GM12891 (cell line): ENCODE measurements around the gene APAF1.

ENCODE experiments used
- DNase-seq: peaks from one replicate; pipeline ENCODE4 v3.0.0; 2011; ENCODE audit warnings: low spot score; ENCODE audit not compliant: insufficient read length
- FAIRE-seq: peaks from 2 replicates; lab custom pipeline; 2011; peaks lifted over from hg19 to GRCh38; lab: Jason Lieb, UNC
- PAX5 ChIP-seq: IDR thresholded peaks from 2 replicates; pipeline ENCODE4 v1.6.1; 2011; ENCODE audit warnings: low read length, moderate library complexity, mild to moderate bottlenecking; ENCODE audit not compliant: insufficient read depth, severe bottlenecking
- POLR2A ChIP-seq: IDR thresholded peaks from 2 replicates; pipeline ENCODE4 v1.6.1; 2011; ENCODE audit warnings: low read depth, low read length, control low read depth
- POLR2AphosphoS5 ChIP-seq: IDR thresholded peaks from 2 replicates; pipeline ENCODE4 v1.6.1; 2011; ENCODE audit warnings: low read depth, low read length, control low read depth
- POU2F2 ChIP-seq: IDR thresholded peaks from 2 replicates; pipeline ENCODE4 v1.6.1; 2011; ENCODE audit warnings: low read depth, mild to moderate bottlenecking, control low read depth, low read length, moderate library complexity
- SPI1 ChIP-seq: IDR thresholded peaks from 2 replicates; pipeline ENCODE4 v1.6.1; 2011; ENCODE audit warnings: low read depth, low read length, control low read depth
- TAF1 ChIP-seq: IDR thresholded peaks from 2 replicates; pipeline ENCODE4 v1.6.1; 2011; ENCODE audit warnings: low read depth, low read length, control low read depth

Gene APAF1

DNA sequence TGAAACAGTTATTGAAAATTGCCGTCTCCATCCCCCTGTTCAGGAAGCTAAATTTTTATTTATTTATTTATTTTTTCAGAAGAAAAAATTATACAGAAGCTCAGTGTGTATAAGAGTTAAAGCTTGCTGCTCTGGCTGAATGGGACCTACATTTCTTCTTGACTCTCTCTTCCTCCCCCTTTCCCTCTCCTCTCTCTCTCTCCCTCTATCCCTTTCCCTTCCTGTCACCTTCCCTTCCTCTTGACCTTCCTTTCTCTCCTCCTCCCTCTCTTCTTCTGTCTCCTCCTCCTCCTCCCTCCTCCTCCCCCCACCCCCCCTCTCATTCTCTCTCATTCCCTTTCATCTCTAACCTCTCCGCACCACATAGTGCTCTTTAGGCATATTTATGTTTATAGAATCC lies 39.1 kb downstream of the APAF1 start:
- TF ChIP-seq SPI1 (no peak), POLR2AphosphoS5 (no peak), TAF1 (no peak), POLR2A (no peak), POU2F2 (no peak), PAX5 (no peak)
- no peak for FAIRE-seq

DNA sequence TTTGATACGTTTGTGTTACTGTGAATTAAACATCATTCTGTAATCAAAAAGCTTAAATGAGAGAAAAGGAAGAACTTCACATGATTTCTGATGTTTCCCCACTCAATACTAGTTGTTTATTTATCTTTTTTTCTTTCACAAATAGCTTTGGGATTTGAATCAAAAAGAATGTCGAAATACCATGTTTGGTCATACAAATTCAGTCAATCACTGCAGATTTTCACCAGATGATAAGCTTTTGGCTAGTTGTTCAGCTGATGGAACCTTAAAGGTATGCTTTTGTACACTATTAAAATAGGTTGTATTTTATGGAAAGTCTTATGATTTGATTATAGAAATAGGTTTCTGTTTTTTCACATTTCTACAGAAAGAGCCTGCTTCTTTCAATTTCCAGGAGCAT lies 41.5 kb downstream of the APAF1 start:
- no peak for DNase-seq
- no peak for FAIRE-seq
- TF ChIP-seq PAX5 (no peak), SPI1 (no peak), TAF1 (no peak), POLR2AphosphoS5 (no peak), POLR2A (no peak), POU2F2 (no peak)

More for the DNA sequence above, 39.1 kb downstream of the APAF1 start:
- no peak for DNase-seq

DNA sequence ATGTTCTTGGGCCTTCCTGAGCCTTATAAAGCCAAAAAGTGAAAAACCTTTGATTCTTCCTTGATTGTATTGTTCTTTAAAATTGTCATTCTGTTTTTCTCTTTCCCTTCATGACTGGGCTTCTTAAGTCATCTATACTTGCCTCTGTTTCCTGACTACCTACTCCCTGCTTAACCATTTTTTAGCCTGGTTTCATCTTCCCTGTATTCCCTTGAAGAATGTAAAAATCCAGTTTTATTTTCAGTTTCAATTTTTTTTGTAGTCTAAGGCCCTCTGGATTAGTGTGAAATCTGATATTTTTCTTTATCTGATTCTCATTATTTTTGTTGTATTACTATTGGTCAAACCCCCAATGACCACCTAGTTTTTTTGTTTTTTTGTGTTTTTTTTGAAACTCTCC lies 46.3 kb downstream of the APAF1 start:
- FAIRE-seq = no peak

DNA sequence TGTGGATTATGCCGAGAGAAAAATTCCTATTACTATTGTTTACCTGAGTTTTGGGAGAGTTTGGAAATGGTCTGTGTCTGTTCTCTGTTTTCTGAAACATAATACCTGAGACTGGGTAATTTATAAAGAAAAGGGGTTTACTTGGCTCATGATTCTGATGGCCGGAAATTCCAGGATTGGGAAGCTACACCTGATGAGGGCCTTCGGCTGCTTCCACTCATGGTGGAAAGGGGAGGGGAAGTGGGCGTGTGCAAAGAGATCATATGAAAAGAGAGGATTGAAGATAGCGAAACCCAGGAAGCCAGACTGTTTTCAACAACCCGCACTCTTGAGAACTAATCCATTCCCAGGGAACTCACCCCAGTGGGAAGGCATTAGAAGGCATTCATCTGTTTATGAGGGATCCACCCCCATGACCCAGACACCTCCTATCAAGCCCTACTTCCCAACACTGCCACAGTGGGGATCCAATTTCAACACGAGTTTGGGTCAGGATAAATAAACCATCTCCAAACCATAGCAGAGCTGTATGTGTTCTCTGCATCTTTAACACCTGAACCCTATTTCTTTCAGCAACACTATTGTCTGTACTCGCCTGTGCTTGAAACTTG lies 51.1 kb downstream of the APAF1 start:
- no peak for FAIRE-seq
- DNase-seq = no peak
- TF ChIP-seq POLR2AphosphoS5 = no peak
- no peak for TF ChIP-seq POU2F2
- no peak for TF ChIP-seq SPI1
- no peak for TF ChIP-seq PAX5
- no peak for TF ChIP-seq TAF1
- no peak for TF ChIP-seq POLR2A

More for the DNA sequence above, 46.3 kb downstream of the APAF1 start:
- no peak for TF ChIP-seq PAX5
- TF ChIP-seq POLR2A = no peak
- TF ChIP-seq POLR2AphosphoS5 = no peak
- no peak for TF ChIP-seq SPI1
- no peak for TF ChIP-seq POU2F2
- no peak for TF ChIP-seq TAF1
- no peak for DNase-seq

GRCh38 chr12:98697209-98697608 lies 52.1 kb downstream of the APAF1 start:
- TF ChIP-seq POLR2AphosphoS5 (no peak), POLR2A (no peak), PAX5 (no peak), POU2F2 (no peak), TAF1 (no peak), SPI1 (no peak)
- DNase-seq (no peak), FAIRE-seq (no peak)

DNA sequence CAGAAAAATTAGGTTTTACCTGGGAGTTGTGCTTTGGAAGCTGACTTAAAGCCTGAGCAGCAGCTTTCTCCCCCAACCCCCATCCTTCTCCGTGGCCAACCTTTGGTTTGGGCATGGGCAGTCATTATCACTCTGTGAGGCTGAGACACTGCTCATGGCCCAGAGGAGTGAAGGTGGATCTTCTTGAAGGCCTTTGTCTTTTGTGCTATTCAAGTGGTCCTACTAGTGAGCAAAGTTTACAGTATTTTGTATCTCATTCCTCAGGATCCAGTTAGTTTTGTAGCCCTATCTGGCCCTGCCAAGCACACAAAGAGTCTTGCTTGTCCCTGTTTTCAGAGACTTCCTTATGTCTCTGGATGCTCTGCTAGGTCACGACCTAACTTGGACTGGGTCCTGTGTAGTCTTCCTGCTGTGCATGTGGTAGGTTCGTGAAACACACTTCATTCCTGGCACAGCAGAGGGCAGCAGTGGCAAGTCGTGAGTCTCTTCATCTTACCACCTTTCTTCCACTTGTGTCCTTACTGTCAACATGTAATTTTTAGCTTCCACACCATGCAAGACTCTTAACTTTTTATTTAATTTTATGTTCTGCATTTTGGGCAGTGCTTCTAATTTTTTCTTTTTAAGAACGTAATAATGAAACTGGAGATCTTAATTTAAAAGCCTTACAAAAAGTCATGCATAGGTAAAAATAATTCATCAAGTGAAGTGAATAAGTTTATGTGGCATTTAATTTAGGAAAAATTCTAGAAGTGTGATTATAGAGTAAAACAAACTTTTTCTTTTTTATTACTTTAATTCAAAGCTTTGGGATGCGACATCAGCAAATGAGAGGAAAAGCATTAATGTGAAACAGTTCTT lies 53.7 kb downstream of the APAF1 start:
- FAIRE-seq (peak; percentile 95), DNase-seq (peak; percentile 25)
- TF ChIP-seq POU2F2 (no peak), SPI1 (no peak), POLR2A (no peak), TAF1 (no peak), POLR2AphosphoS5 (no peak), PAX5 (no peak)

- no peak for FAIRE-seq
- TF ChIP-seq PAX5 (no peak), POLR2A (no peak), POLR2AphosphoS5 (no peak), SPI1 (no peak), TAF1 (no peak), POU2F2 (no peak)
- DNase-seq = no peak
Observed at GRCh38 chr12:98699586-98699985, 54.5 kb downstream of the APAF1 start.

GRCh38 chr12:98701166-98701565 lies 56.1 kb downstream of the APAF1 start:
- TF ChIP-seq POLR2A (no peak), SPI1 (no peak), PAX5 (no peak), TAF1 (no peak), POLR2AphosphoS5 (no peak), POU2F2 (no peak)
- no peak for FAIRE-seq

DNA sequence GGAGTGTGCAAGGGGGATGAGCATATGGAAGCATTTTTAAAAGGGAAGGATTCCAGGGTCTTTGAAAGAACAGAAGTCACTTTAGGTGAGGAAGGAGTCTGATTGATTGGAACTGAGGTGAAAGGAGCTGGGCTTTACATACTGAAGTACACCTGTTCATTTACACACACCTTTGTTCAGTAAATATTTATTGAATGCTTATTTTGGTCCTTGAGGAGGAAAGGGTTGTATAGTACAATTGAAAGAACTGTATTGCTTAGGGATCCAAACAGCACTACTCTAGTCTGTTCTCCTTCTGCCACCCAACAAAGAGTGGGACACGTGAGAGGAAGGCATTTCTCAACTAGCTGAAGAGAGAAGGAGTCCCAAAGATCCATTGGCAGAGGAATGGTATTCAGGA lies 63.9 kb downstream of the APAF1 start:
- FAIRE-seq = no peak
- DNase-seq = no peak
- no peak for TF ChIP-seq TAF1
- TF ChIP-seq POU2F2 = no peak
- TF ChIP-seq SPI1 = no peak
- no peak for TF ChIP-seq PAX5
- TF ChIP-seq POLR2AphosphoS5 = no peak
- no peak for TF ChIP-seq POLR2A

More at GRCh38 chr12:98701166-98701565, 56.1 kb downstream of the APAF1 start:
- no peak for DNase-seq
